HG03039 (cell line): Measurements from ENCODE around the gene CCDC40.
"Not testable (repeated sequence)": the region's sequence is repeated elsewhere in the genome, so short reads cannot be mapped to it uniquely, and the experiment has no call there.

Experiments used
- ATAC-seq: cut with Tn5 transposase; IDR thresholded peaks from one replicate; pipeline ENCODE4 v1.9.1; 2021; ENCODE audit warnings: mild to moderate bottlenecking, moderate library complexity; ENCODE audit not compliant: unreplicated experiment

Gene CCDC40

GRCh38 chr17:80072410-80072809, 36.0 kb downstream of the CCDC40 start:
- no peak for ATAC-seq

- ATAC-seq, result no peak
Measured at GRCh38 chr17:80080081-80080480, 43.6 kb downstream of the CCDC40 start.

- ATAC-seq, result no peak
Measured at GRCh38 chr17:80081596-80081995, 45.2 kb downstream of the CCDC40 start.

- ATAC-seq, result no peak
Measured at GRCh38 chr17:80082403-80083135, 46.1 kb downstream of the CCDC40 start.

GRCh38 chr17:80083136-80083661, 46.8 kb downstream of the CCDC40 start:
- ATAC-seq, result no peak

- no peak for ATAC-seq
Measured at GRCh38 chr17:80084773-80085172, 48.3 kb downstream of the CCDC40 start.

GRCh38 chr17:80086081-80086480, 49.6 kb downstream of the CCDC40 start:
- ATAC-seq, result no peak

GRCh38 chr17:80086616-80087015, 50.2 kb downstream of the CCDC40 start:
- ATAC-seq, result no peak

GRCh38 chr17:80087346-80088265, 51.2 kb downstream of the CCDC40 start:
- no peak for ATAC-seq

GRCh38 chr17:80089762-80090161, 53.3 kb downstream of the CCDC40 start:
- no peak for ATAC-seq

GRCh38 chr17:80090164-80090563, 53.7 kb downstream of the CCDC40 start:
- ATAC-seq, result not testable (repeated sequence)

GRCh38 chr17:80091376-80091775, 54.9 kb downstream of the CCDC40 start:
- no peak for ATAC-seq

- ATAC-seq, result no peak
Measured at GRCh38 chr17:80092959-80093358, 56.5 kb downstream of the CCDC40 start.

GRCh38 chr17:80095038-80095843, 58.8 kb downstream of the CCDC40 start:
- ATAC-seq, result no peak

- ATAC-seq, result no peak
Measured at GRCh38 chr17:80095844-80096475, 59.5 kb downstream of the CCDC40 start.

GRCh38 chr17:80096561-80097021, 60.1 kb downstream of the CCDC40 start:
- ATAC-seq, result no peak

- ATAC-seq, result no peak
Measured at GRCh38 chr17:80097127-80097621, 60.7 kb downstream of the CCDC40 start.

- no peak for ATAC-seq
Measured at GRCh38 chr17:80097844-80098691, 61.6 kb downstream of the CCDC40 start.
